MM.1S (cell line): ENCODE data around the gene ADIPOR2.

Experiments
- EZH2 ChIP-seq: fragments of 300-600 bp; sonication (generic); optimal IDR thresholded peaks from 2 replicates; pipeline ENCODE3; 2017; ENCODE audit warnings: low read depth, mild to moderate bottlenecking, antibody characterized with exemption, low read length, mixed read lengths
- EZH2phosphoT487 ChIP-seq: fragments of 300-600 bp; sonication (generic); IDR thresholded peaks from 2 replicates; pipeline ENCODE4 v1.6.1; 2018; ENCODE audit warnings: antibody characterized with exemption, low read length
- TF ChIP-seq, protein P1 (sequence below): fragments of 300-600 bp; sonication (generic); IDR thresholded peaks from 2 replicates; pipeline ENCODE4 v1.5.1; 2016; ENCODE audit warnings: antibody characterized with exemption, low read length, mixed read lengths

DNA sequence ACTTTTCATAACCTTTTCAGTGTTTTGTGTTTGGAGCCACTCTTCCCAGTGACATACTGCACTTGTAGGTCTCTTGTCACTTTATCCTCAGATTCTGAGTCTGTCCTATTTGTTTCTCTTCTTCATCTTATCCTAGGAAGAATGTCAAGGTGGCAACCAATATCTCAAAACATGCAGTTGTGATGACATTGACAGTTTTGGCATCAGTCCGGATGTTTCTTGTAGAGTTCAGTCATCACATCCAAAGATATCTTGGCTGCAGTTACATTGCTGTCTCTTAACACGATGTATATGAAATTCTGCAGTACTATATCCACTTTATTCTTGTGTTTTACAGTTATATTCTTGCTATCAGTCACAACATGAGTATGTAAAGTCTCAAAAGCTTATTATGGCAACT is 6.4 kb downstream of the ADIPOR2 start:
- TF ChIP-seq, protein P1, sequence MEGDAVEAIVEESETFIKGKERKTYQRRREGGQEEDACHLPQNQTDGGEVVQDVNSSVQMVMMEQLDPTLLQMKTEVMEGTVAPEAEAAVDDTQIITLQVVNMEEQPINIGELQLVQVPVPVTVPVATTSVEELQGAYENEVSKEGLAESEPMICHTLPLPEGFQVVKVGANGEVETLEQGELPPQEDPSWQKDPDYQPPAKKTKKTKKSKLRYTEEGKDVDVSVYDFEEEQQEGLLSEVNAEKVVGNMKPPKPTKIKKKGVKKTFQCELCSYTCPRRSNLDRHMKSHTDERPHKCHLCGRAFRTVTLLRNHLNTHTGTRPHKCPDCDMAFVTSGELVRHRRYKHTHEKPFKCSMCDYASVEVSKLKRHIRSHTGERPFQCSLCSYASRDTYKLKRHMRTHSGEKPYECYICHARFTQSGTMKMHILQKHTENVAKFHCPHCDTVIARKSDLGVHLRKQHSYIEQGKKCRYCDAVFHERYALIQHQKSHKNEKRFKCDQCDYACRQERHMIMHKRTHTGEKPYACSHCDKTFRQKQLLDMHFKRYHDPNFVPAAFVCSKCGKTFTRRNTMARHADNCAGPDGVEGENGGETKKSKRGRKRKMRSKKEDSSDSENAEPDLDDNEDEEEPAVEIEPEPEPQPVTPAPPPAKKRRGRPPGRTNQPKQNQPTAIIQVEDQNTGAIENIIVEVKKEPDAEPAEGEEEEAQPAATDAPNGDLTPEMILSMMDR = no peak
- TF ChIP-seq EZH2 = no peak
- TF ChIP-seq EZH2phosphoT487 = no peak
